Osteoblast (primary cell): ENCODE measurements around the gene MUC16. TPM values are rescaled to one million over a fixed set of nuclear protein-coding genes. Genes with fewer than 3 reads are reported as not detected.
"Not testable (repeated sequence)": the region's sequence is repeated elsewhere in the genome, so short reads cannot be mapped to it uniquely, and the experiment has no call there.

Source experiments
- DNase-seq: peaks from one replicate; pipeline ENCODE4 v3.0.0; 2011; ENCODE audit warnings: low spot score, mixed read lengths; ENCODE audit not compliant: insufficient read length; ENCODE audit errors: missing footprints
- H2AFZ ChIP-seq: 2 replicates; pipeline ENCODE4 v1.6.0; 2011; ENCODE audit warnings: mild to moderate bottlenecking, low read length
- H3K27ac ChIP-seq: 2 replicates; pipeline ENCODE4 v1.5.1; 2011; ENCODE audit warnings: mild to moderate bottlenecking, low read depth, low read length, moderate library complexity
- H3K27me3 ChIP-seq: 2 replicates; pipeline ENCODE4 v1.6.0; 2012; ENCODE audit warnings: mild to moderate bottlenecking, control low read depth, inconsistent platforms, low read length, moderate library complexity; ENCODE audit not compliant: insufficient read depth
- H3K36me3 ChIP-seq: 2 replicates; pipeline ENCODE4 v1.5.1; 2011; ENCODE audit warnings: mild to moderate bottlenecking, low read length, control low read depth, moderate library complexity; ENCODE audit not compliant: insufficient read depth
- H3K4me1 ChIP-seq: 2 replicates; pipeline ENCODE4 v1.5.1; 2011; ENCODE audit warnings: mild to moderate bottlenecking, low read length, control low read depth, moderate library complexity; ENCODE audit not compliant: insufficient read depth
- H3K4me2 ChIP-seq: 2 replicates; pipeline ENCODE4 v1.6.0; 2011; ENCODE audit warnings: mild to moderate bottlenecking, low read length; ENCODE audit not compliant: insufficient read depth
- H3K4me3 ChIP-seq: fragments of 200-600 bp; sonication (generic); 3 replicates; pipeline ENCODE4 v1.5.1; 2012; ENCODE audit warnings: mild to moderate bottlenecking, low read length, inconsistent platforms; ENCODE audit not compliant: insufficient read depth
- H3K79me2 ChIP-seq: 2 replicates; pipeline ENCODE4 v1.6.0; 2012; ENCODE audit warnings: mild to moderate bottlenecking, low read length, control low read depth, inconsistent platforms; ENCODE audit not compliant: insufficient read depth
- H3K9me3 ChIP-seq: 2 replicates; pipeline ENCODE4 v1.5.1; 2011; ENCODE audit warnings: low read depth, low read length, control low read depth
- H4K20me1 ChIP-seq: 2 replicates; pipeline ENCODE4 v1.6.0; 2012; ENCODE audit warnings: mild to moderate bottlenecking, low read length, control low read depth; ENCODE audit not compliant: insufficient read depth
- total RNA-seq: library from RNA; depleted of rRNA; stranded (reverse); fragments of >200 nt; gene quantifications from 2 replicates; pipeline ENCODE4 v1.2.3, GENCODE V29; 2012
- TF ChIP-seq, protein P1 (sequence below): IDR thresholded peaks from 2 replicates; pipeline ENCODE4 v1.5.1; 2011; ENCODE audit warnings: mild to moderate bottlenecking, low read depth, low read length, moderate library complexity; ENCODE audit errors: extremely low read depth

Gene MUC16
- total RNA-seq: not detected in 2 replicates

DNA sequence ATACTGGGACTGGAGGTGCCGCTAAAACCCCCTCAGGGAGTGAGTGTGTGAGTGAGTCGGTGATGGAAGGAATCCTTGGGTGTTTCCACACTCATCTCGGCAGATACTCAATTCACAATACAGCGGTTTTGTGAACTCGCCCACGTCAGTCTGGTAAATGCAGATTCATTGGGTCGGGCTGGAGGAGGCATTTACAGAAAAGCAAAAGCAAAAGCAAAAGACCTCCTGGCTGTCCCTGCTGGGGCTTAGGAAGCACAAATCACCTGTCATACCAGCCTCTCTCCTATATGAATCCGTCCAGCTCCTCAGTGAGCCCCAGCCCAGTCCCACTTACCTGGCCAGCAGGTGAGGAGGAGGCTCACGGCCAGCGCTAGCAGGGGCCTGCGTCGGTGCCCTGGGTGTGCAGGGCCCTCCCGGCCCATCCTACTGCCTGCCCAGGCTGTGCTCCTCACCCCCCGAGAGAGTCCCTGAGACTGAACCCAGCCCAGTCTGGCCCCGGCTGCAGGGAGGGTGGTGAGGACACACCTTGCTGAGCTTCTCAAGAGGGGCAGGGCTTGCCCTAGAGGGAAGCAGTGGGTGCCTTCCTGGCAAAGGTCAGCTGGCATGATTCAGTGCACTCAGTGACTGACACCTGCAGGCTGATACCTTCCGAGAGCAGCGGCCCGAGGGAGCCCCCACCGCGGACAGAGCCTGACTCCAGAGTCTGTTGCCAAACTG lies at the start of gene MUC16:
MUC16 (minus strand) TSS at position 475 of the 717 bp plus-strand sequence.
- Histone ChIP-seq H3K4me1 (no peaks in the 10 kb centered on the region), H3K79me2 (no peaks in the 10 kb centered on the region), H2AFZ (no peak within 1 kb of the TSS), H3K4me2 (no peak within 1 kb of the TSS), H3K36me3 (no peaks in the 10 kb centered on the region), H3K27me3 (no peaks in the 10 kb centered on the region), H3K4me3 (no peak within 1 kb of the TSS), H3K27ac (no peak within 1 kb of the TSS), H4K20me1 (no peaks in the 10 kb centered on the region), H3K9me3 (no peaks in the 10 kb centered on the region)
- TF ChIP-seq, protein P1, sequence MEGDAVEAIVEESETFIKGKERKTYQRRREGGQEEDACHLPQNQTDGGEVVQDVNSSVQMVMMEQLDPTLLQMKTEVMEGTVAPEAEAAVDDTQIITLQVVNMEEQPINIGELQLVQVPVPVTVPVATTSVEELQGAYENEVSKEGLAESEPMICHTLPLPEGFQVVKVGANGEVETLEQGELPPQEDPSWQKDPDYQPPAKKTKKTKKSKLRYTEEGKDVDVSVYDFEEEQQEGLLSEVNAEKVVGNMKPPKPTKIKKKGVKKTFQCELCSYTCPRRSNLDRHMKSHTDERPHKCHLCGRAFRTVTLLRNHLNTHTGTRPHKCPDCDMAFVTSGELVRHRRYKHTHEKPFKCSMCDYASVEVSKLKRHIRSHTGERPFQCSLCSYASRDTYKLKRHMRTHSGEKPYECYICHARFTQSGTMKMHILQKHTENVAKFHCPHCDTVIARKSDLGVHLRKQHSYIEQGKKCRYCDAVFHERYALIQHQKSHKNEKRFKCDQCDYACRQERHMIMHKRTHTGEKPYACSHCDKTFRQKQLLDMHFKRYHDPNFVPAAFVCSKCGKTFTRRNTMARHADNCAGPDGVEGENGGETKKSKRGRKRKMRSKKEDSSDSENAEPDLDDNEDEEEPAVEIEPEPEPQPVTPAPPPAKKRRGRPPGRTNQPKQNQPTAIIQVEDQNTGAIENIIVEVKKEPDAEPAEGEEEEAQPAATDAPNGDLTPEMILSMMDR: no peak
- peak; percentile 43 for DNase-seq

DNA sequence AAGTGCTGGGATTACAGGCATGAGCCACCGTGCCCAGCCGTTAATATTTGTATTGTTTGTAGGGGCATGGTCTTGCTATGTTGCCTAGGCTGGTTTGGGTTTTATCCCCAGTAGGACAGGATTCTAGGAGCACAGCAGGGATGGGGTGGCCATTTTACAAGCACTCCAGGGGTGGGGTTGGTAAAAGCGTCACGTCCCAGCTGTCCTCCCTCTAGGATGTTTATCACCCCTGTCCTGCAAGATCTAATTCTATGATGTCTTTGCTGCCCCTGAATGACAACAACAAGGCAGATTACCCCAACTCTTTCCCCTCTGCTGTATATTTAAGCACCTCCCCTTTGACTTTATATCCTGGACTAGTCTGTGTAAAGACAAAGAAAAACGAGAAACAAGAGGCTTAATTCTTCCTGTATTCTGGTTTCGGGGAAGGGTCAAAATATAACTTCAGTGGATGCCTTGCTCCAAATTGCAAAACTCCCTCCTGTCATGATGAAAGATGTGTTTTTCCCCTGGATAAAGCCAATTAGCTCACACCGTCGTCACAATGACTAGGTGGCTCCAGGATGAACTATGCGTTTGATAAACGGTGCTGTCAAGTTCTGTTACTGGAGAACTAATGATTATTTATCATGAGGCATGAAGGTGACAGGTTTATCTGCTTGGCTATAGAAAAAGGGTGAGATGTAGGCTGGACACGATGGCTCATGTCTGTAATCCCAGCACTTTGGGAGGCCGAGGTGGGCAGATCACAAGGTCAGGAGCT lies 48.9 kb upstream of the MUC16 start:
- Histone ChIP-seq H3K36me3 (no peaks in the 10 kb centered on the region), H4K20me1 (no peaks in the 10 kb centered on the region), H3K27ac (no peak overlapping the region), H3K27me3 (no peaks in the 10 kb centered on the region), H2AFZ (no peak overlapping the region), H3K4me1 (no peaks in the 10 kb centered on the region), H3K4me2 (no peak overlapping the region), H3K9me3 (no peaks in the 10 kb centered on the region), H3K4me3 (no peak overlapping the region), H3K79me2 (no peaks in the 10 kb centered on the region)
- DNase-seq: no peak
- TF ChIP-seq, protein P1: no peak

DNA sequence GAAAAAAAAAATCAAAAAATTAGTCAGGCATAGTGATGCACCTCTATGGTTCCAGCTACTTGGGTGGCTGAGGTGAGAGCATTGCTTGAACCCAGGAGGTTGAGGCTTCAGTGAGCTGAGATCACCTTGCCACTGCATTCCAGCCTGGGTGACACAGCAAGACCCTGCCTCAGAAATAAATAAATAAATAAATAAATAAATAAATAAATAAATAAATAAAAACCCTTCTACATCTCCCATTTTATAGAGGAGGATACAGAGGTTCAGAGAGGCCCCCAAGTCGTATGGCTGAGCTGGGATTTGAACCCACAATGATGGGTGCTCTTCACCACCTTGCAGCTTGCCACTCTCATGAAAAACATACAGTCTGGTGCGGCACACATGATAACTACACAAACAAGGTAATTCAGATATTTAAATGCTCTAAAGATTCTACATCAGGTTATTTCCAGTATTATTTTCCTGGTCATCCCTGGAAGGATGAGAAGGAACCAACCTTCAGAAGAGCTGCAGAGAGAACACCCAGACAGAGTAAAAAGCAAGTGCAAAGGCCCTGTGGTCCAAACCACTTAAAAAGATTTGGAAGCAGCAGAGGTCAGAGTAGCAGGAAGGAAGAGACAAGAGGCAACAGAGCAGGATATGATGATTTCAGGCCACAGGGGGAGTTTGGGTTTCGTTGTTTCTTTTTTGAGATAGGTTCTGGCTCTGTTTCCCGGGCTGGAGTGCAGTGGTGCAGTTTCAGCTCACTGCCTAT lies 47.5 kb upstream of the MUC16 start:
- Histone ChIP-seq H3K36me3 (no peaks in the 10 kb centered on the region), H3K27ac (no peak overlapping the region), H4K20me1 (no peaks in the 10 kb centered on the region), H3K79me2 (no peaks in the 10 kb centered on the region), H3K9me3 (no peaks in the 10 kb centered on the region), H3K4me1 (no peaks in the 10 kb centered on the region), H3K4me2 (no peak overlapping the region), H3K27me3 (no peaks in the 10 kb centered on the region), H2AFZ (no peak overlapping the region), H3K4me3 (no peak overlapping the region)
- no peak for DNase-seq
- TF ChIP-seq, protein P1: no peak

DNA sequence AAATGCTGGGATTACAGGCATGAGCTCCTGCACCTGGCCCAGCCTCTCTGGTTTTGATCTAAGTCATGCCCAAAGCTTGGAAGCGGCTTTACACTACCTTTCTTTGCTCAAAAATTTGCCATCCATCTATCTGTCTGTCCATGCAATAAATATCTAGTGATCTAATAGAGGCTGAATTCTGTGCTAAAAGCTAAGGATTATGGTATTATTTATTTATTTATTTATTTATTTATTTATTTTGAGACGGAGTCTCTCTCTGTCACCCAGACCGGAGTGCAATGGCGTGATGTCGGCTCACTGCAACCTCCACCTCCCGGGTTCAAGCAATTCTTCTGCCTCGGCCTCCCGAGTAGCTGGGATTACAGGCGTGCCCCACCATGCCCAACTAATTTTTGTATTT lies 45.9 kb upstream of the MUC16 start:
- not testable (repeated sequence) for H2AFZ ChIP-seq, H3K4me1 ChIP-seq, H3K9me3 ChIP-seq, H3K27ac ChIP-seq, H3K36me3 ChIP-seq, H3K4me3 ChIP-seq, H3K79me2 ChIP-seq, H4K20me1 ChIP-seq, H3K27me3 ChIP-seq, H3K4me2 ChIP-seq, DNase-seq
